ENCODE data around the gene SLC44A4. TPM values are rescaled to one million over a fixed set of nuclear protein-coding genes. Genes with fewer than 3 reads are reported as not detected.
A peak's percentile ranks its signal among the peaks of the same experiment; 100 is the strongest.
"Not testable (repeated sequence)": the region's sequence is repeated elsewhere in the genome, so short reads cannot be mapped to it uniquely, and the experiment has no call there.

SLC44A4 gene
- total RNA-seq, 1 donor: not detected

GRCh38 chr6:31874084-31874670, 4.6 kb downstream of the SLC44A4 start:
- no peak for TF ChIP-seq CTCF (IDR thresholded peaks at IDR 0.05; ENCODE audit: insufficient read depth, low read depth, low read length)
- no peak for DNase-seq (ENCODE audit: low read depth)
- no peak overlapping the region for H3K4me3 ChIP-seq (ENCODE audit: low read depth, low read length)

- no peak overlapping the region for H3K4me3 ChIP-seq (ENCODE audit: low read depth, low read length)
- no peak for TF ChIP-seq CTCF (IDR thresholded peaks at IDR 0.05; ENCODE audit: insufficient read depth, low read depth, low read length)
- peak; percentile 21 for DNase-seq (ENCODE audit: low read depth)
Observed at GRCh38 chr6:31871046-31871659, 7.6 kb downstream of the SLC44A4 start.

- TF ChIP-seq CTCF (IDR thresholded peaks at IDR 0.05; ENCODE audit: insufficient read depth, low read depth, low read length): peak; percentile 2
- H3K4me3 ChIP-seq (ENCODE audit: low read depth, low read length): no peak overlapping the region
- DNase-seq (ENCODE audit: low read depth): no peak
Observed at GRCh38 chr6:31870385-31870921, 8.3 kb downstream of the SLC44A4 start.

- TF ChIP-seq CTCF (IDR thresholded peaks at IDR 0.05; ENCODE audit: insufficient read depth, low read depth, low read length): no peak
- DNase-seq (ENCODE audit: low read depth): no peak
- no peak overlapping the region for H3K4me3 ChIP-seq (ENCODE audit: low read depth, low read length)
Observed at GRCh38 chr6:31869343-31869742, 9.5 kb downstream of the SLC44A4 start.

GRCh38 chr6:31868658-31868971, 10.2 kb downstream of the SLC44A4 start:
- DNase-seq (ENCODE audit: low read depth); H3K4me3 ChIP-seq (ENCODE audit: low read depth, low read length): not testable (repeated sequence)

- no peak for DNase-seq (ENCODE audit: low read depth)
- TF ChIP-seq CTCF (IDR thresholded peaks at IDR 0.05; ENCODE audit: insufficient read depth, low read depth, low read length): no peak
- H3K4me3 ChIP-seq (ENCODE audit: low read depth, low read length): no peak overlapping the region
Observed at GRCh38 chr6:31865205-31866118, 13.3 kb downstream of the SLC44A4 start.

GRCh38 chr6:31864818-31865204, 14.0 kb downstream of the SLC44A4 start:
- no peak for DNase-seq (ENCODE audit: low read depth)
- TF ChIP-seq CTCF (IDR thresholded peaks at IDR 0.05; ENCODE audit: insufficient read depth, low read depth, low read length): no peak
- no peak overlapping the region for H3K4me3 ChIP-seq (ENCODE audit: low read depth, low read length)

- H3K4me3 ChIP-seq (ENCODE audit: low read depth, low read length): peak overlapping the region; percentile 83
- DNase-seq (ENCODE audit: low read depth): not testable (repeated sequence)
Observed at GRCh38 chr6:31864123-31864562, 14.7 kb downstream of the SLC44A4 start.
